Measurements from ENCODE around the gene CAMK4.

The CAMK4 gene

DNA sequence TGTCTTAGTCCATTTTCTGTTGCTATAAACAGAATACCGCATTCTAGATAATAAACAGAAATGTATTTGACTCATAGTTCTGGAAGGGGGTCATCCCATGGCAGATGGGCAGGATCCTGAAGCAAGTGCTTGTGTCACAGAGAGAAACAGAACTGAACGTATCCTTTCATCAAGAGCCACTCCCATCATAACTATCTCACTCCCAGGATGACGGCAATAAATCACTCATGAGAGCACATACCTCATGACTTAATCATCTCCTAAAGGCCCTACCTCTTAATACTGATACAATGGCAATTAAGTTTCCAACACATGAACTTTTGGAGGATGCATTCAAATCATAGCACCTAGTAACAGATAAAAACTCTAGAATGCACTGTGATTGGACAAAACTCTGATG lies 142.9 kb downstream of the CAMK4 start:
- Histone ChIP-seq H3K36me3 (ENCODE audit: insufficient read depth, low read length) (no peaks in the 10 kb centered on the region), H3K4me1 (ENCODE audit: insufficient read depth, low read length, poor library complexity, severe bottlenecking) (no peaks in the 10 kb centered on the region)

DNA sequence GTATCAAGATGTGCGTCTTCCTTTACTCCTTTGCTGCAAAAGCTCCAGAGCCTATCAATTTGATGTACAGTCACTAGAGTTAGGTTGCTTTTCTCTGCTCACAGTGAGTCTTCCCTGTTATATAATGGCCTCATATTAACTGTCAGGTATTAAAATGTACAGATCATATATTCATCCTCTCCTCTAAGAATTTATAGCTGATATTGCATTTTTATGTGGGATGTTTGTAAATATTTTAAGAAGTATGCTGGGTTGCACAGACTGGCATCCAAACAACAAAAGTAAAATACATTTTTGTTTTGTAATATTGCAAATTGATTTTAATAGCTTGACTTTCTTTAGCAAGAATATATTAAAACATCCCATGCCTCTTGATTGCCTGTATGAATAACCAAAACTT lies 148.6 kb downstream of the CAMK4 start:
- Histone ChIP-seq H3K4me2 (ENCODE audit: low read depth, low read length, poor library complexity, severe bottlenecking) (no peak overlapping the region), H3K4me3 (ENCODE audit: low read length, poor library complexity, severe bottlenecking) (no peak overlapping the region), H3F3A (ENCODE audit: low read depth) (no peaks in the 10 kb centered on the region), H3K4me1 (ENCODE audit: insufficient read depth, low read length, poor library complexity, severe bottlenecking) (peaks cover 12% of the 10 kb centered on the region), H3K79me2 (ENCODE audit: insufficient read depth, low read length) (no peaks in the 10 kb centered on the region), H4K20me1 (ENCODE audit: insufficient read depth, low read length, poor library complexity, severe bottlenecking) (no peaks in the 10 kb centered on the region), H3K9me3 (ENCODE audit: insufficient read depth, low read depth, low read length) (no peaks in the 10 kb centered on the region), H3K9ac (ENCODE audit: low read depth, low read length, poor library complexity, severe bottlenecking) (no peak overlapping the region), H3K27me3 (ENCODE audit: insufficient read depth, low read length, poor library complexity, severe bottlenecking) (no peaks in the 10 kb centered on the region), H3K36me3 (ENCODE audit: insufficient read depth, low read length) (no peaks in the 10 kb centered on the region; the same call in 1 of the 2 replicates), H3K9me2 (replicated peaks; ENCODE audit: low read depth, low read length) (no peaks in the 10 kb centered on the region), H2AFZ (ENCODE audit: low read length) (no peak overlapping the region)
- no peak for TF ChIP-seq EZH2phosphoT487 (IDR thresholded peaks at IDR 0.05; ENCODE audit: borderline replicate concordance)
- TF ChIP-seq, protein P1, sequence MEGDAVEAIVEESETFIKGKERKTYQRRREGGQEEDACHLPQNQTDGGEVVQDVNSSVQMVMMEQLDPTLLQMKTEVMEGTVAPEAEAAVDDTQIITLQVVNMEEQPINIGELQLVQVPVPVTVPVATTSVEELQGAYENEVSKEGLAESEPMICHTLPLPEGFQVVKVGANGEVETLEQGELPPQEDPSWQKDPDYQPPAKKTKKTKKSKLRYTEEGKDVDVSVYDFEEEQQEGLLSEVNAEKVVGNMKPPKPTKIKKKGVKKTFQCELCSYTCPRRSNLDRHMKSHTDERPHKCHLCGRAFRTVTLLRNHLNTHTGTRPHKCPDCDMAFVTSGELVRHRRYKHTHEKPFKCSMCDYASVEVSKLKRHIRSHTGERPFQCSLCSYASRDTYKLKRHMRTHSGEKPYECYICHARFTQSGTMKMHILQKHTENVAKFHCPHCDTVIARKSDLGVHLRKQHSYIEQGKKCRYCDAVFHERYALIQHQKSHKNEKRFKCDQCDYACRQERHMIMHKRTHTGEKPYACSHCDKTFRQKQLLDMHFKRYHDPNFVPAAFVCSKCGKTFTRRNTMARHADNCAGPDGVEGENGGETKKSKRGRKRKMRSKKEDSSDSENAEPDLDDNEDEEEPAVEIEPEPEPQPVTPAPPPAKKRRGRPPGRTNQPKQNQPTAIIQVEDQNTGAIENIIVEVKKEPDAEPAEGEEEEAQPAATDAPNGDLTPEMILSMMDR (conservative IDR thresholded peaks at IDR 0.05; ENCODE audit: low read length) = no peak

More for the DNA sequence above, 142.9 kb downstream of the CAMK4 start:
- Histone ChIP-seq H3K79me2 (ENCODE audit: insufficient read depth, low read length) (no peaks in the 10 kb centered on the region), H3K4me3 (ENCODE audit: low read length, poor library complexity, severe bottlenecking) (no peak overlapping the region), H3K9me3 (ENCODE audit: insufficient read depth, low read depth, low read length) (no peaks in the 10 kb centered on the region), H3K9me2 (replicated peaks; ENCODE audit: low read depth, low read length) (no peaks in the 10 kb centered on the region), H2AFZ (ENCODE audit: low read length) (no peak overlapping the region), H3K27me3 (ENCODE audit: insufficient read depth, low read length, poor library complexity, severe bottlenecking) (no peaks in the 10 kb centered on the region), H3K4me2 (ENCODE audit: low read depth, low read length, poor library complexity, severe bottlenecking) (no peak overlapping the region), H3K9ac (ENCODE audit: low read depth, low read length, poor library complexity, severe bottlenecking) (no peak overlapping the region), H3F3A (ENCODE audit: low read depth) (no peaks in the 10 kb centered on the region), H4K20me1 (ENCODE audit: insufficient read depth, low read length, poor library complexity, severe bottlenecking) (no peaks in the 10 kb centered on the region)
- no peak for TF ChIP-seq EZH2phosphoT487 (IDR thresholded peaks at IDR 0.05; ENCODE audit: borderline replicate concordance)

DNA sequence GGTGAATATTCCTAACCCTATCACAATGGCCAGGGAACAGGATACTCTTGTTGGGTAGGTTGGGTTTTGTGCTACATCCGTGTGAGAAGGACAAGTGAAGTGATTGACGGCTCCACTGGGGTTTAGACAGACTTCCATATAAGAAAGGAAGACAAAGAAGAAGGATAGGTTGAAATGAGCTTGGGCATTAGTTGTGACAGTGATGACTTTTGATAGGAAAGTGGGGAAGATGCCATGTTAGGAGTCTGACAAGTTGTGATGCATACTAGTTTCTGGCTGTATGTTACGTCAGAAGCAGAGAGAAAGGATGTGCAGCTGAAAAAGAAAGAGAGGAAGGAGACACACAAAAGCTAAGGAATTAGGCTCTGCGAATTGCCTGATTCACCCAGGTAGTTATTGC lies 150.2 kb downstream of the CAMK4 start:
- no peaks in the 10 kb centered on the region for H3F3A ChIP-seq (ENCODE audit: low read depth)
- H3K9me3 ChIP-seq (ENCODE audit: insufficient read depth, low read depth, low read length) = no peaks in the 10 kb centered on the region

More for the DNA sequence above, 150.2 kb downstream of the CAMK4 start:
- H3K9me2 ChIP-seq (replicated peaks; ENCODE audit: low read depth, low read length) = no peaks in the 10 kb centered on the region
- no peak overlapping the region for H3K9ac ChIP-seq (ENCODE audit: low read depth, low read length, poor library complexity, severe bottlenecking)
- no peaks in the 10 kb centered on the region for H3K27me3 ChIP-seq (ENCODE audit: insufficient read depth, low read length, poor library complexity, severe bottlenecking)
- no peaks in the 10 kb centered on the region; the same call in 1 of the 2 replicates for H3K36me3 ChIP-seq (ENCODE audit: insufficient read depth, low read length)
- TF ChIP-seq, protein P1 (conservative IDR thresholded peaks at IDR 0.05; ENCODE audit: low read length) = no peak
- TF ChIP-seq EZH2phosphoT487 (IDR thresholded peaks at IDR 0.05; ENCODE audit: borderline replicate concordance) = no peak
- H4K20me1 ChIP-seq (ENCODE audit: insufficient read depth, low read length, poor library complexity, severe bottlenecking) = no peaks in the 10 kb centered on the region
- H3K4me3 ChIP-seq (ENCODE audit: low read length, poor library complexity, severe bottlenecking) = no peak overlapping the region
- peaks cover 23% of the 10 kb centered on the region for H3K4me1 ChIP-seq (ENCODE audit: insufficient read depth, low read length, poor library complexity, severe bottlenecking)
- H3K79me2 ChIP-seq (ENCODE audit: insufficient read depth, low read length) = no peaks in the 10 kb centered on the region
- H3K4me2 ChIP-seq (ENCODE audit: low read depth, low read length, poor library complexity, severe bottlenecking) = no peak overlapping the region
- H2AFZ ChIP-seq (ENCODE audit: low read length) = no peak overlapping the region
